Pulmonary artery endothelial cell (primary cell): ENCODE measurements around the gene TP53TG3C. TPM values are rescaled to one million over a fixed set of nuclear protein-coding genes. Genes with fewer than 3 reads are reported as not detected.
"Not testable (repeated sequence)": the region's sequence is repeated elsewhere in the genome, so short reads cannot be mapped to it uniquely, and the experiment has no call there.

ENCODE experiments used
- DNase-seq: peaks from one replicate; pipeline ENCODE4 v3.0.0-alpha.2; 2011; ENCODE audit warnings: low read depth, low spot score
- total RNA-seq: library from RNA; depleted of rRNA; stranded (reverse); fragments of >200 nt; gene quantifications from 2 replicates; pipeline ENCODE4 v1.2.3, GENCODE V29; 2014

The TP53TG3C gene
- total RNA-seq = not detected in 2 replicates

DNA sequence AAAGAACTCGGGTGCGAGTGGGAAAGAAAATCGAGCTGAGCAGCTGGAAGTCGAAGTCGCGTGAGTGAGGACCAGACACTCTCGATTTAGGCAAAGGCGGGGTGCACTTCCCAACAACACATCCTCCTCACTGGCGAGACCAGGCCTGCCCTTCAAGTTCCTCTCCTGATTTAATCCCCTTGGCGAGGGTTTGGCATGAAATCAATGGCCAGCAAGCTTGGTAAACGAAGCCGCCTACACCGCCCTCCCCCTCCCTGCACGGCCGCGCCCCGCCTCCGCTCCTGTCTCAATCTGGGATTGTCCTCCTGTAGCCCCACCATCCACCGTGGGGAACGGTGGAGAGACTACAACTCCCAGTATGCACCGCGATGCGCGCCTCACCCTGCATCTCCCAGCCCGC, at the start of gene TP53TG3C:
TP53TG3C (plus strand) TSS at position 301 of the 400 bp plus-strand sequence; CDS start at position 369, 68 bp downstream.
- DNase-seq = not testable (repeated sequence)

Other genes starting within 250 kb of the TP53TG3C start
- gene TP53TG3E, start 110.1 kb downstream of the TP53TG3C start, total RNA-seq = not detected in 2 replicates
- not detected in 2 replicates for gene TP53TG3B, start 166.6 kb downstream of the TP53TG3C start, total RNA-seq